ENCODE results near the gene TEC.

Gene TEC

GRCh38 chr4:48153791-48154550 lies 115.7 kb downstream of the TEC start:
- ChIA-PET POLR2A (no interaction called here), CTCF (no interaction called here)
- no peak for DNase-seq (ENCODE audit: low read depth, low spot score)
- TF ChIP-seq, protein P1, sequence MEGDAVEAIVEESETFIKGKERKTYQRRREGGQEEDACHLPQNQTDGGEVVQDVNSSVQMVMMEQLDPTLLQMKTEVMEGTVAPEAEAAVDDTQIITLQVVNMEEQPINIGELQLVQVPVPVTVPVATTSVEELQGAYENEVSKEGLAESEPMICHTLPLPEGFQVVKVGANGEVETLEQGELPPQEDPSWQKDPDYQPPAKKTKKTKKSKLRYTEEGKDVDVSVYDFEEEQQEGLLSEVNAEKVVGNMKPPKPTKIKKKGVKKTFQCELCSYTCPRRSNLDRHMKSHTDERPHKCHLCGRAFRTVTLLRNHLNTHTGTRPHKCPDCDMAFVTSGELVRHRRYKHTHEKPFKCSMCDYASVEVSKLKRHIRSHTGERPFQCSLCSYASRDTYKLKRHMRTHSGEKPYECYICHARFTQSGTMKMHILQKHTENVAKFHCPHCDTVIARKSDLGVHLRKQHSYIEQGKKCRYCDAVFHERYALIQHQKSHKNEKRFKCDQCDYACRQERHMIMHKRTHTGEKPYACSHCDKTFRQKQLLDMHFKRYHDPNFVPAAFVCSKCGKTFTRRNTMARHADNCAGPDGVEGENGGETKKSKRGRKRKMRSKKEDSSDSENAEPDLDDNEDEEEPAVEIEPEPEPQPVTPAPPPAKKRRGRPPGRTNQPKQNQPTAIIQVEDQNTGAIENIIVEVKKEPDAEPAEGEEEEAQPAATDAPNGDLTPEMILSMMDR (IDR thresholded peaks at IDR 0.05; ENCODE audit: insufficient read depth, low read length, missing control alignments), result no peak
- no peak overlapping the region for H3K4me3 ChIP-seq (ENCODE audit: low read depth, low read length)

GRCh38 chr4:48152259-48152658 lies 117.4 kb downstream of the TEC start:
- ChIA-PET POLR2A (no interaction called here), CTCF (no interaction called here)
- DNase-seq (ENCODE audit: low read depth, low spot score), result no peak
- TF ChIP-seq, protein P1 (IDR thresholded peaks at IDR 0.05; ENCODE audit: insufficient read depth, low read length, missing control alignments), result no peak
- no peak overlapping the region for H3K4me3 ChIP-seq (ENCODE audit: low read depth, low read length)

- no peak for DNase-seq (ENCODE audit: low read depth, low spot score)
- ChIA-PET CTCF (interaction anchor here (1.6 kb wide), 1 partner anchor 11 kb away, joined by 7 read pairs; no protein-coding TSS in a partner anchor), POLR2A (no interaction called here)
Observed at GRCh38 chr4:48149827-48150370, 119.7 kb downstream of the TEC start.

DNA sequence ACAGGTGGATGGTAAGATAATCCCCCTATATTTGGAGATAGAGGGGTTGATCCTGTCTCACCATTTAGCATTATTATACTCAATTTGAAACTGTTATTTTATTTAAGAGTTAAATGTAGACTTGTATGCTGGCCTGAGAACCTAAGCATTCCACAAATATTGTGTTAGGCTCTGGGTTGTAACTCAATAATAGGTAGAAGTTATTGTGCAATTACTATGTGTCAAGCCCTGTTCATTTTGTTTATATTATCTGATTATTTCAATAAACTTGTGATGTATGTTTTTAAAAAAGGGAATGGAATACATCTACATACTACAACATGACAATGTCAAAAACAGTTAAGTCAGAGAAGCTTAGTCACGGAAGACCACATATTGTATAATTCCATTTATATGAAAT lies 122.0 kb downstream of the TEC start:
- no peak overlapping the region for H3K4me3 ChIP-seq (ENCODE audit: low read depth, low read length)
- TF ChIP-seq, protein P1 (IDR thresholded peaks at IDR 0.05; ENCODE audit: insufficient read depth, low read length, missing control alignments), result no peak
- CTCF ChIA-PET, result no interaction called here
- POLR2A ChIA-PET, result no interaction called here
- no peak for DNase-seq (ENCODE audit: low read depth, low spot score)

More at GRCh38 chr4:48149827-48150370, 119.7 kb downstream of the TEC start:
- H3K4me3 ChIP-seq (ENCODE audit: low read depth, low read length), result no peak overlapping the region
- TF ChIP-seq, protein P1 (IDR thresholded peaks at IDR 0.05; ENCODE audit: insufficient read depth, low read length, missing control alignments), result no peak

- CTCF ChIA-PET, result interaction anchor here (0.7 to 5.5 kb wide), 11 partner anchors 12 to 197 kb away, joined by 3 to 71 read pairs (median 5); no protein-coding TSS in a partner anchor
- POLR2A ChIA-PET, result no interaction called here
- TF ChIP-seq, protein P1 (IDR thresholded peaks at IDR 0.05; ENCODE audit: insufficient read depth, low read length, missing control alignments), result peak; percentile 33
- no peak overlapping the region for H3K4me3 ChIP-seq (ENCODE audit: low read depth, low read length)
- DNase-seq (ENCODE audit: low read depth, low spot score), result no peak
Observed at GRCh38 chr4:48141048-48141447, 128.6 kb downstream of the TEC start.

- TF ChIP-seq, protein P1 (IDR thresholded peaks at IDR 0.05; ENCODE audit: insufficient read depth, low read length, missing control alignments), result no peak
- CTCF ChIA-PET, result interaction anchor here (0.8 to 5.5 kb wide), 13 partner anchors 10 to 575 kb away, joined by 3 to 71 read pairs (median 5); no protein-coding TSS in a partner anchor
- POLR2A ChIA-PET, result interaction anchor here (1.1 kb wide), 1 partner anchor 11 kb away, joined by 3 read pairs; no protein-coding TSS in a partner anchor
- no peak for DNase-seq (ENCODE audit: low read depth, low spot score)
- no peak overlapping the region for H3K4me3 ChIP-seq (ENCODE audit: low read depth, low read length)
Observed at GRCh38 chr4:48139691-48140090, 129.9 kb downstream of the TEC start.
